Adrenal gland (tissue), 5 donors: ENCODE data around the gene THUMPD2.

Experiments used
- POLR2A ChIP-seq, 2 donors: fragments of 450-650 bp; IDR thresholded peaks; one replicate each; pipeline ENCODE4 v1.6.1; 2017; ENCODE audit warnings: antibody characterized with exemption in 2 of 2, mild to moderate bottlenecking in 2 of 2, moderate library complexity in 1 of 2
- TF ChIP-seq, protein P1 (sequence below), 6 experiments: fragments of 450-650 bp in 4 of 6; fragments of 200-600 bp in 2 of 6; sonication (generic) in 1 of 6; IDR thresholded peaks; 1 replicate in 5 of 6; 2 replicates in 1 of 6; pipeline versions ENCODE4 v1.5.1 to v1.8.0; 2016 to 2021; ENCODE audit warnings: antibody characterized with exemption in 6 of 6, mild to moderate bottlenecking in 2 of 6, moderate library complexity in 1 of 6
- donor health status: DM: no; HTN: no; CAD: no.

DNA sequence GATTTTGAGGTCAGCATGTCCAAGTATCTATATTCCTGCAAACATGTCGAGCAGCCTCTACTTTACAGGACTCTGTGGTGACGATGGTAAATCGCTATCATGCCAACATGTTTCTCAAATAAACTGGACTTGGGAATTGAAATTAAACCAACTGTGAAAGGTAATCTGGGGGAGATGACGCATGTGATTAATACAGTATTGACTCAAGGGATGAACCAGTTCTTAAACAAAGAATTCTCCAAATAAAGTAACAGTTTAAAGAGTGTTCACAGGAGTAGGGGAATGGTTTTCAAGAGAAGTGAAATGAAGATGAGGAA is 54.3 kb downstream of the THUMPD2 start:
- TF ChIP-seq, protein P1, sequence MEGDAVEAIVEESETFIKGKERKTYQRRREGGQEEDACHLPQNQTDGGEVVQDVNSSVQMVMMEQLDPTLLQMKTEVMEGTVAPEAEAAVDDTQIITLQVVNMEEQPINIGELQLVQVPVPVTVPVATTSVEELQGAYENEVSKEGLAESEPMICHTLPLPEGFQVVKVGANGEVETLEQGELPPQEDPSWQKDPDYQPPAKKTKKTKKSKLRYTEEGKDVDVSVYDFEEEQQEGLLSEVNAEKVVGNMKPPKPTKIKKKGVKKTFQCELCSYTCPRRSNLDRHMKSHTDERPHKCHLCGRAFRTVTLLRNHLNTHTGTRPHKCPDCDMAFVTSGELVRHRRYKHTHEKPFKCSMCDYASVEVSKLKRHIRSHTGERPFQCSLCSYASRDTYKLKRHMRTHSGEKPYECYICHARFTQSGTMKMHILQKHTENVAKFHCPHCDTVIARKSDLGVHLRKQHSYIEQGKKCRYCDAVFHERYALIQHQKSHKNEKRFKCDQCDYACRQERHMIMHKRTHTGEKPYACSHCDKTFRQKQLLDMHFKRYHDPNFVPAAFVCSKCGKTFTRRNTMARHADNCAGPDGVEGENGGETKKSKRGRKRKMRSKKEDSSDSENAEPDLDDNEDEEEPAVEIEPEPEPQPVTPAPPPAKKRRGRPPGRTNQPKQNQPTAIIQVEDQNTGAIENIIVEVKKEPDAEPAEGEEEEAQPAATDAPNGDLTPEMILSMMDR (IDR thresholded peaks at IDR 0.05), result no peak
- TF ChIP-seq POLR2A (IDR thresholded peaks at IDR 0.05), result no peak
